ENCODE measurements around the gene DCAF16. TPM values are rescaled to one million over a fixed set of nuclear protein-coding genes. Genes with fewer than 3 reads are reported as not detected.

Gene DCAF16
- total and polyA plus RNA-seq, 10 of the 15 experiments (the other 5 are each of a cell fraction or from before 2014, with no cell fraction given), result 5.8 to 48.6 (median 26.0) TPM

- ChIA-PET POLR2A (no interaction called here), CTCF (interaction anchor here (0.9 to 2.0 kb wide), 5 partner anchors 14 to 213 kb away, joined by 3 to 13 read pairs (median 3); no protein-coding TSS in a partner anchor), SMC1A (ENCODE audit: uncharacterized antibody, unreplicated experiment) (interaction anchor here (1.2 kb wide), 1 partner anchor 43 kb away, joined by 5 read pairs; no protein-coding TSS in a partner anchor), RAD21 (ENCODE audit: unreplicated experiment) (no interaction called here)
- Histone ChIP-seq H3K27ac (ENCODE audit: control insufficient read depth, insufficient read depth) (no peak overlapping the region), H3K79me2 (ENCODE audit: control insufficient read depth, insufficient read depth, low read length) (no peaks in the 10 kb centered on the region), H3K9me3 (replicated peaks; ENCODE audit: control insufficient read depth, insufficient read depth, low read length) (no peaks in the 10 kb centered on the region; the same call in 2 of the 3 replicates), H2AFZ (ENCODE audit: control insufficient read depth, low read depth, low read length) (no peak overlapping the region), H3K4me3 (no peak overlapping the region), H3K27me3 (replicated peaks in 1 of 2; ENCODE audit: control insufficient read depth in 2 of 2, insufficient read depth in 2 of 2, low read length in 1 of 2) (no peaks in the 10 kb centered on the region), H3K9ac (ENCODE audit: control insufficient read depth, insufficient read depth, low read length) (no peak overlapping the region), H4K20me1 (ENCODE audit: control insufficient read depth, insufficient read depth) (no peaks in the 10 kb centered on the region), H3K4me2 (ENCODE audit: control insufficient read depth, insufficient read depth) (no peak overlapping the region), H3K36me3 (ENCODE audit: control insufficient read depth in 2 of 2, insufficient read depth in 2 of 2, low read length in 1 of 2) (no peaks in the 10 kb centered on the region), H3K4me1 (ENCODE audit: control insufficient read depth, insufficient read depth, low read length) (no peaks in the 10 kb centered on the region)
- FAIRE-seq (peak; percentile 59), DNase-seq (ENCODE audit: low read depth, low spot score) (no peak), ATAC-seq (peak; percentile 48; the same call in 2 of the 3 replicates)
- intact Hi-C loops (cut with micrococcal nuclease; ENCODE audit: unreplicated experiment) (loop anchor here (5.0 kb wide), 2 partner anchors 45 to 830 kb away; no protein-coding TSS in a partner anchor), in situ Hi-C loops (cut with MboI) (no loop called here)
- no TSS peak for BruUV-seq (replicated peaks)
- WGBS (ENCODE audit: insufficient coverage, insufficient replicate concordance, low lambda C conversion rate, missing lambda C conversion rate), result 86% methylated on average over 1 of the region's 1 CpG
- TF ChIP-seq RCOR1 (conservative IDR thresholded peaks at IDR 0.05; ENCODE audit: low read depth, low read length), result no peak
- no peak for TF ChIP-seq MYB (IDR thresholded peaks at IDR 0.05; ENCODE audit: borderline replicate concordance, low read depth, low read length)
- TF ChIP-seq CREM (IDR thresholded peaks at IDR 0.05; ENCODE audit: low read depth), result no peak
- TF ChIP-seq NR2C1 (IDR thresholded peaks at IDR 0.05), result no peak
- TF ChIP-seq RELB (IDR thresholded peaks at IDR 0.05; ENCODE audit: low read depth), result no peak
- no peak for TF ChIP-seq CEBPZ (IDR thresholded peaks at IDR 0.05; ENCODE audit: low read depth, low read length)
- TF ChIP-seq IRF3 (IDR thresholded peaks at IDR 0.05), result no peak
- TF ChIP-seq BACH1 (IDR thresholded peaks at IDR 0.05; ENCODE audit: borderline replicate concordance), result no peak
- TF ChIP-seq ZSCAN29 (IDR thresholded peaks at IDR 0.05), result no peak
- TF ChIP-seq KDM1A (IDR thresholded peaks at IDR 0.05; ENCODE audit: borderline replicate concordance), result no peak
- peak; percentile 46 for TF ChIP-seq RAD21 (IDR thresholded peaks at IDR 0.05; ENCODE audit: insufficient read depth, low read depth, low read length)
- TF ChIP-seq MEF2A (IDR thresholded peaks at IDR 0.05; ENCODE audit: insufficient read depth, low read depth, low read length), result no peak
- TF ChIP-seq SREBF1 (IDR thresholded peaks at IDR 0.05; ENCODE audit: low read length), result no peak
- TF ChIP-seq CHD4 (IDR thresholded peaks at IDR 0.05), result no peak
- peak; percentile 35 to 50 (median 42); a peak in 4 of 6 replicates for TF ChIP-seq CTCF (IDR thresholded peaks at IDR 0.05 in 2 of 3, conservative IDR thresholded peaks at IDR 0.05 in 1 of 3; ENCODE audit: control insufficient read depth in 2 of 3, extremely low read depth in 1 of 3, insufficient read depth in 1 of 3, low read depth in 3 of 3, low read length in 3 of 3)
- no peak for TF ChIP-seq PAX8 (IDR thresholded peaks at IDR 0.05)
Observed at GRCh38 chr4:17762726-17763125, 47.8 kb downstream of the DCAF16 start.

Measured in GM12878 (cell line).